Measurements from ENCODE around the gene TRIM24. TPM values are rescaled to one million over a fixed set of nuclear protein-coding genes. Genes with fewer than 3 reads are reported as not detected.
"Not testable (repeated sequence)": the region's sequence is repeated elsewhere in the genome, so short reads cannot be mapped to it uniquely, and the experiment has no call there.

The TRIM24 gene
- total RNA-seq, 1 donor from 2014 or later: 60.3 TPM

- no peak for FAIRE-seq
- Mint-ChIP-seq H3K4me3 (ENCODE audit: unreplicated experiment) (peak overlapping the region; percentile 71), H3K27ac (ENCODE audit: unreplicated experiment) (peak overlapping the region; percentile 1), H3K9me3 (ENCODE audit: unreplicated experiment) (peaks cover 6% of the 10 kb centered on the region), H3K36me3 (ENCODE audit: low read depth, unreplicated experiment) (peaks cover 8% of the 10 kb centered on the region), H3K4me1 (ENCODE audit: low read depth, unreplicated experiment) (peaks cover 16% of the 10 kb centered on the region), H3K27me3 (ENCODE audit: low read depth, unreplicated experiment) (no peaks in the 10 kb centered on the region)
- Histone ChIP-seq H3K27ac (ENCODE audit: low read depth, low read length) (no peak overlapping the region), H3K4me1 (ENCODE audit: insufficient read depth, low read length) (no peaks in the 10 kb centered on the region), H3K9ac (ENCODE audit: low read length) (no peak overlapping the region), H3K4me3 (ENCODE audit: insufficient read depth, low read depth, low read length) (no peak overlapping the region), H3K27me3 (ENCODE audit: insufficient read depth, low read length) (no peaks in the 10 kb centered on the region), H3K9me3 (ENCODE audit: insufficient read depth, low read depth, low read length) (no peaks in the 10 kb centered on the region), H2AFZ (ENCODE audit: low read depth, low read length) (no peak overlapping the region), H4K20me1 (ENCODE audit: insufficient read depth, low read length) (peaks cover 34% of the 10 kb centered on the region), H3K36me3 (ENCODE audit: insufficient read depth, low read length) (no peaks in the 10 kb centered on the region), H3K79me2 (ENCODE audit: insufficient read depth, low read length) (peaks cover 86% of the 10 kb centered on the region), H3K4me2 (ENCODE audit: low read length) (peak overlapping the region; percentile 13)
- peak; percentile 23 for DNase-seq (ENCODE audit: low read depth)
- TF ChIP-seq CTCF (IDR thresholded peaks at IDR 0.05; ENCODE audit: insufficient read depth, low read depth, low read length) (no peak), EZH2 (IDR thresholded peaks at IDR 0.05; ENCODE audit: insufficient read depth, low read length) (no peak)
These were observed 5.0 kb downstream of the TRIM24 start for GRCh38 chr7:138465046-138465445.

DNA sequence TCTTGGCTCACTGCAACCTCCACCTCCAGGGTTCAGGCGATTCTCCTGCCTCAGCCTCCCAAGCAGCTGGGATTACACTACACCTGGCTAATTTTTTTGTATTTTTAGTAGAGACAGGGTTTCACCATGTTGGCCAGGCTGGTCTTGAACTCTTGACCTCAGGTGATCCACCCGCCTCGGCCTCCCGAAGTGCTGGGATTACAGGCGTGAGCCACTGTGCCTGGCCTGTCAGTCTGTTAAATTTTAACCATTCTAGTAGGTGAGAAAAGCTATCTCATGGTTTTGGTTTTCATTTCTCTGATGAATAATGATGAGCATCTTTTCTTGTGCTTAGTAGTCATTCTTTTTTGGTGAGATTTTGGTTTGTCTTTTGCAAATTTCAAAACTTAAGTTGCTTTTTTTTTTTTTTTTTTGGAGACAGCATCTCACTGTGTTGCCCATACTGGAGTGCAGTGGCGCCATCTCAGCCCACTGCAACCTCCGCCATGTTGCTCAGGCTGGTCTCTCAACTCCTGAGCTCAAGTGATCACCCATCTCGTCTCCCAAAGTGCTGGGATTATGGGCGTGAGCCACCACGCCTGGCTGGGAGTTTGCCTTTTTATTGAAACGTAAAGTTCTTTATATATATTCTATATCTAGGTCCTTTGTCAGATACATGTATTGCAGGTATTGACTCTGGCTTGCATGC lies 6.2 kb downstream of the TRIM24 start:
- H3K4me3 ChIP-seq (ENCODE audit: insufficient read depth, low read depth, low read length); H3K9me3 ChIP-seq (ENCODE audit: insufficient read depth, low read depth, low read length); FAIRE-seq; H3K27ac ChIP-seq (ENCODE audit: low read depth, low read length); H3K27me3 ChIP-seq (ENCODE audit: insufficient read depth, low read length); H3K36me3 Mint-ChIP-seq (ENCODE audit: low read depth, unreplicated experiment); H3K4me2 ChIP-seq (ENCODE audit: low read length); H3K27ac Mint-ChIP-seq (ENCODE audit: unreplicated experiment); H3K27me3 Mint-ChIP-seq (ENCODE audit: low read depth, unreplicated experiment); H2AFZ ChIP-seq (ENCODE audit: low read depth, low read length); DNase-seq (ENCODE audit: low read depth); H3K9ac ChIP-seq (ENCODE audit: low read length); H3K36me3 ChIP-seq (ENCODE audit: insufficient read depth, low read length); H3K4me1 ChIP-seq (ENCODE audit: insufficient read depth, low read length); H3K9me3 Mint-ChIP-seq (ENCODE audit: unreplicated experiment): not testable (repeated sequence)
- Histone ChIP-seq H4K20me1 (ENCODE audit: insufficient read depth, low read length) (peaks cover 43% of the 10 kb centered on the region), H3K79me2 (ENCODE audit: insufficient read depth, low read length) (peaks cover 96% of the 10 kb centered on the region)
- peaks cover 16% of the 10 kb centered on the region for H3K4me1 Mint-ChIP-seq (ENCODE audit: low read depth, unreplicated experiment)
- H3K4me3 Mint-ChIP-seq (ENCODE audit: unreplicated experiment): peak overlapping the region; percentile 72

DNA sequence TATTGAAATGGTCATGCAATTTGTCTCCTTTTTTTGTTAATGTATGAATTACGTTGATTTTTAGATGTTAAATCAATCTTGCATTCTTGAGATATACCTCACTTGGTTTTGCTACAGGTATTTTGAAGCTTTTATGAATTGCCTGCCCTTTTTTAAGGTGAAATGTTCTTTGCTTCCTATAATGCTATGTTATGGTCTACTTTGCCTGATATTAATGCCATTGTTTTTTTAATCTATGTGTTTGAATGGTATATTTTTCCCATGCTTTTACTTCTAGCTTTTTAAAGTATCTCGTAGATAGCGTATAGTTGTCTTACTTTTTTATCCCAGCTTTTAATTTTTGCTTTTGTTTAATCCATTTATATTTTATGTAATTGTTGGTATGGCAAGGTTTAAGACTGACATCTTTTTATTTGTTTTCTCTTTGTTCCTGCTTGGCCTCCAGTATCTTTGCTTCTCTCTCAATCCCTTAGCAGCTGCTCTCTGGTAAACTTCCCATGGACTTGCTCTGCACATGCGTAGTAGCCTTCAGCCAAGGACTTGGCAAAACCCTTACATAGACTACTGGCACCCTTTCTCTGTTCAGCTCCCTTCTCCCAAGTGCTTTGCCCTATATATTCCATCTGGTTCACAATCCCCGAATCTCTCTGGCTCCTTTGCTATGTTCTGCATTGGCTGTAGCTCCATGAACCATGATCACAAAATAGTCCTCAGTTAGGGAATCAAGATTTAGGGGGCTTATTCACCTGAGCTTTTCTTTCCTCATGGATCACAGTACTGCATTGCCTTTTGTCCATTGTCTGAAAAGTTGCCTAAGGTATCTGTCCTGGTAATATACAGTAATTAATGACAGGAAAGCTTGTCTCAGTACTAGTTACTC lies 8.4 kb downstream of the TRIM24 start:
- no peaks in the 10 kb centered on the region for H3K27me3 ChIP-seq (ENCODE audit: insufficient read depth, low read length)
- H3K27ac ChIP-seq (ENCODE audit: low read depth, low read length): no peak overlapping the region
- DNase-seq (ENCODE audit: low read depth) (no peak), FAIRE-seq (no peak)
- no peaks in the 10 kb centered on the region for H3K4me1 ChIP-seq (ENCODE audit: insufficient read depth, low read length)
- no peak overlapping the region for H2AFZ ChIP-seq (ENCODE audit: low read depth, low read length)
- Mint-ChIP-seq H3K27ac (ENCODE audit: unreplicated experiment) (no peak overlapping the region), H3K27me3 (ENCODE audit: low read depth, unreplicated experiment) (no peaks in the 10 kb centered on the region), H3K36me3 (ENCODE audit: low read depth, unreplicated experiment) (peaks cover 2% of the 10 kb centered on the region), H3K4me1 (ENCODE audit: low read depth, unreplicated experiment) (peaks cover 18% of the 10 kb centered on the region), H3K4me3 (ENCODE audit: unreplicated experiment) (peak overlapping the region; percentile 11), H3K9me3 (ENCODE audit: unreplicated experiment) (no peaks in the 10 kb centered on the region)
- H3K36me3 ChIP-seq (ENCODE audit: insufficient read depth, low read length): no peaks in the 10 kb centered on the region
- H3K79me2 ChIP-seq (ENCODE audit: insufficient read depth, low read length): peaks cover 95% of the 10 kb centered on the region
- H3K4me2 ChIP-seq (ENCODE audit: low read length): no peak overlapping the region
- no peak for TF ChIP-seq CTCF (IDR thresholded peaks at IDR 0.05; ENCODE audit: insufficient read depth, low read depth, low read length)
- no peak for TF ChIP-seq EZH2 (IDR thresholded peaks at IDR 0.05; ENCODE audit: insufficient read depth, low read length)
- H4K20me1 ChIP-seq (ENCODE audit: insufficient read depth, low read length): peaks cover 38% of the 10 kb centered on the region
- no peak overlapping the region for H3K9ac ChIP-seq (ENCODE audit: low read length)
- no peak overlapping the region for H3K4me3 ChIP-seq (ENCODE audit: insufficient read depth, low read depth, low read length)
- no peaks in the 10 kb centered on the region for H3K9me3 ChIP-seq (ENCODE audit: insufficient read depth, low read depth, low read length)

Data from astrocyte (in vitro differentiated cells and primary cell).